Panc1 (cell line): ENCODE measurements around the gene SOX4. TPM values are rescaled to one million over a fixed set of nuclear protein-coding genes. Genes with fewer than 3 reads are reported as not detected.

ENCODE experiments used
- ATAC-seq: fragments of 200-7000 bp; cut with Tn5 transposase; 2 replicates; pipeline ENCODE4 v1.9.1; 2020; ENCODE audit warnings: mild to moderate bottlenecking, moderate library complexity
- BruUV-seq: library from RNA; stranded (reverse); fragments of 400-500 nt; replicated peaks from 2 replicates; lab custom pipeline; 2021; lab: Mats Ljungman, UMichigan
- CTCF ChIA-PET: fragments of 300-600 bp; sonication (Branson Sonifier 250); formaldehyde crosslinking; loops from one replicate; lab custom pipeline; 2022; ENCODE audit warnings: antibody characterized with exemption; lab: Charles Lee
- POLR2A ChIA-PET: fragments of 300-600 bp; sonication (Branson Sonifier 250); formaldehyde crosslinking; loops from one replicate; lab custom pipeline; 2022; ENCODE audit warnings: antibody characterized with exemption; lab: Charles Lee
- DNase-seq: peaks from one replicate; pipeline ENCODE4 v3.0.0-alpha.2; 2010; ENCODE audit warnings: low read depth, low spot score
- H3K27ac ChIP-seq: 2 replicates; pipeline ENCODE4 v1.5.1; 2011; ENCODE audit warnings: mild to moderate bottlenecking, low read length, inconsistent platforms
- H3K27me3 ChIP-seq: fragments of 200-500 bp; sonication (Bioruptor generic); 2 replicates; pipeline ENCODE4 v1.6.0; 2014; ENCODE audit warnings: low read length, inconsistent platforms; ENCODE audit not compliant: control insufficient read depth, insufficient read depth
- H3K36me3 ChIP-seq: fragments of 200-500 bp; sonication (Bioruptor generic); 2 replicates; pipeline ENCODE4 v1.5.1; 2014; ENCODE audit warnings: inconsistent platforms, mild to moderate bottlenecking, low read length, moderate library complexity; ENCODE audit not compliant: control insufficient read depth, insufficient read depth
- H3K4me1 ChIP-seq: 2 replicates; pipeline ENCODE4 v1.5.1; 2011; ENCODE audit warnings: inconsistent platforms, mild to moderate bottlenecking, low read length, moderate library complexity; ENCODE audit not compliant: control insufficient read depth, insufficient read depth
- H3K4me3 ChIP-seq, 2 experiments: 2 replicates each; pipeline ENCODE4 v1.5.1; 2011 to 2012; ENCODE audit warnings: low read depth in 2 of 2, low read length in 2 of 2, mild to moderate bottlenecking in 2 of 2, inconsistent platforms in 1 of 2, moderate library complexity in 1 of 2
- H3K9me3 ChIP-seq: fragments of 200-500 bp; sonication (Bioruptor generic); 2 replicates; pipeline ENCODE4 v1.5.1; 2014; ENCODE audit warnings: low read depth, mild to moderate bottlenecking, inconsistent platforms, low read length, moderate library complexity; ENCODE audit not compliant: control insufficient read depth, insufficient read depth
- POLR2AphosphoS5 ChIP-seq: IDR thresholded peaks from 2 replicates; pipeline ENCODE4 v1.6.1; 2012; ENCODE audit warnings: mild to moderate bottlenecking, low read depth, low read length, moderate library complexity
- REST ChIP-seq, 2 experiments: IDR thresholded peaks; 2 replicates each; pipeline ENCODE4 v1.6.1; 2011 to 2012; ENCODE audit warnings: low read depth in 2 of 2, control low read depth in 1 of 2, low read length in 1 of 2, mild to moderate bottlenecking in 1 of 2, moderate library complexity in 1 of 2; ENCODE audit not compliant: insufficient read depth in 1 of 2
- SIN3A ChIP-seq: IDR thresholded peaks from 2 replicates; pipeline ENCODE4 v1.6.1; 2012; ENCODE audit warnings: low read depth, mild to moderate bottlenecking, low read length, moderate library complexity, borderline replicate concordance; ENCODE audit not compliant: insufficient read depth
- TCF7L2 ChIP-seq: IDR thresholded peaks from 2 replicates; pipeline ENCODE4 v1.6.1; 2011; ENCODE audit warnings: mild to moderate bottlenecking, low read depth, low read length, inconsistent platforms
- in situ Hi-C: cut with HindIII; loops from 2 replicates; pipeline ENCODE4 v1.10.0; 2016; ENCODE audit warnings: low sequenced_read_pairs, low pct_unique_long_range_greater_than_20kb
- intact Hi-C: fragments of 100-400 bp; cut with micrococcal nuclease; formaldehyde crosslinking; loops from one replicate; pipeline ENCODE4 v1.10.0; 2022; ENCODE audit not compliant: unreplicated experiment
- total RNA-seq: library from RNA; stranded (reverse); gene quantifications from one replicate; pipeline ENCODE4 v1.2.1, GENCODE V29; 2021; ENCODE audit not compliant: unreplicated experiment
- TF ChIP-seq, protein P1 (sequence below): fragments of 450-650 bp; IDR thresholded peaks from 2 replicates; pipeline ENCODE4 v1.5.1; 2017; ENCODE audit warnings: mild to moderate bottlenecking

Gene SOX4
- total RNA-seq, 1 experiment from 2014 or later, result 71.9 TPM

GRCh38 chr6:21560249-21560648 is 33.3 kb upstream of the SOX4 start:
- H3K36me3 ChIP-seq, result no peaks in the 10 kb centered on the region
- TF ChIP-seq TCF7L2 (no peak), SIN3A (no peak), REST (IDR thresholded peaks at IDR 0.05; ENCODE audit: insufficient read depth in 1 of 2, low read depth in 2 of 2, low read length in 1 of 2) (no peak), POLR2AphosphoS5 (no peak)
- TF ChIP-seq, protein P1, sequence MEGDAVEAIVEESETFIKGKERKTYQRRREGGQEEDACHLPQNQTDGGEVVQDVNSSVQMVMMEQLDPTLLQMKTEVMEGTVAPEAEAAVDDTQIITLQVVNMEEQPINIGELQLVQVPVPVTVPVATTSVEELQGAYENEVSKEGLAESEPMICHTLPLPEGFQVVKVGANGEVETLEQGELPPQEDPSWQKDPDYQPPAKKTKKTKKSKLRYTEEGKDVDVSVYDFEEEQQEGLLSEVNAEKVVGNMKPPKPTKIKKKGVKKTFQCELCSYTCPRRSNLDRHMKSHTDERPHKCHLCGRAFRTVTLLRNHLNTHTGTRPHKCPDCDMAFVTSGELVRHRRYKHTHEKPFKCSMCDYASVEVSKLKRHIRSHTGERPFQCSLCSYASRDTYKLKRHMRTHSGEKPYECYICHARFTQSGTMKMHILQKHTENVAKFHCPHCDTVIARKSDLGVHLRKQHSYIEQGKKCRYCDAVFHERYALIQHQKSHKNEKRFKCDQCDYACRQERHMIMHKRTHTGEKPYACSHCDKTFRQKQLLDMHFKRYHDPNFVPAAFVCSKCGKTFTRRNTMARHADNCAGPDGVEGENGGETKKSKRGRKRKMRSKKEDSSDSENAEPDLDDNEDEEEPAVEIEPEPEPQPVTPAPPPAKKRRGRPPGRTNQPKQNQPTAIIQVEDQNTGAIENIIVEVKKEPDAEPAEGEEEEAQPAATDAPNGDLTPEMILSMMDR, result no peak
- POLR2A ChIA-PET, result no interaction called here
- no peak overlapping the region for H3K4me3 ChIP-seq
- H3K9me3 ChIP-seq, result no peaks in the 10 kb centered on the region
- DNase-seq (no peak), ATAC-seq (no peak)
- H3K27me3 ChIP-seq, result no peaks in the 10 kb centered on the region
- CTCF ChIA-PET, result no interaction called here
- H3K4me1 ChIP-seq, result no peaks in the 10 kb centered on the region; the same call in 1 of the 2 replicates
- no peak overlapping the region for H3K27ac ChIP-seq
- intact Hi-C loops, result no loop called here
- in situ Hi-C loops, result no loop called here
- no TSS peak for BruUV-seq

GRCh38 chr6:21565431-21565830 is 28.1 kb upstream of the SOX4 start:
- Histone ChIP-seq H3K27ac (no peak overlapping the region), H3K4me1 (no peaks in the 10 kb centered on the region), H3K4me3 (no peak overlapping the region), H3K9me3 (no peaks in the 10 kb centered on the region), H3K27me3 (no peaks in the 10 kb centered on the region), H3K36me3 (no peaks in the 10 kb centered on the region)
- no peak for ATAC-seq
- ChIA-PET POLR2A (no interaction called here), CTCF (no interaction called here)
- no peak for DNase-seq
- BruUV-seq, result no TSS peak
- in situ Hi-C loops, result no loop called here
- intact Hi-C loops, result no loop called here
- TF ChIP-seq, protein P1, result no peak
- no peak for TF ChIP-seq REST (IDR thresholded peaks at IDR 0.05; ENCODE audit: insufficient read depth in 1 of 2, low read depth in 2 of 2, low read length in 1 of 2)
- TF ChIP-seq POLR2AphosphoS5, result no peak
- no peak for TF ChIP-seq TCF7L2
- no peak for TF ChIP-seq SIN3A
